Measurements from ENCODE around the gene AGPAT1.

AGPAT1 gene

DNA sequence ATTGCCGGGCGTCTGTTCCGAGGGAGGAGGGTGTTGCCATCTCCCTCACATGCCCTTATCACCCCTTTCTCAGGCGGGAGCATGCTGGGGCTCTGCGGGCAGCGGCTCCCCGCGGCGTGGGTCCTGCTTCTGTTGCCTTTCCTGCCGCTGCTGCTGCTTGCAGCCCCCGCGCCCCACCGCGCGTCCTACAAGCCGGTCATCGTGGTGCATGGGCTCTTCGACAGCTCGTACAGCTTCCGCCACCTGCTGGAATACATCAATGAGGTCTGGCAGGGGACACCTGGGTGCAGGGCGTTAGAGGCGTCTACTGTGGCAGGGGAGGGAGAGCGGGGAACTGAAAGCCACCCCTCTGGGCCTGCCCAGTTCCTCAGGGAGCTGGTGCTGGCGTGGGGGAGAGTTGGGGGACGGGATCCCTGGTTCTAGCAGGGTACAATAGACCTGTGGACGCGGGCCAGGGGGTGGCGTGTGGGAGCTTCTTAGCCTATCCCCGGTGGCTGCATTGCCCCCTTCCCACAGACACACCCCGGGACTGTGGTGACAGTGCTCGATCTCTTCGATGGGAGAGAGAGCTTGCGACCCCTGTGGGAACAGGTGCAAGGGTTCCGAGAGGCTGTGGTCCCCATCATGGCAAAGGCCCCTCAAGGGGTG, 21.2 kb downstream of the AGPAT1 start:
- H3K9me3 Mint-ChIP-seq, result no peaks in the 10 kb centered on the region
- peaks cover 49% of the 10 kb centered on the region for H3K4me1 Mint-ChIP-seq (ENCODE audit: low read depth)
- DNase-seq, result peak; percentile 75
- H3K36me3 Mint-ChIP-seq (ENCODE audit: low read depth), result peaks cover 41% of the 10 kb centered on the region
- peaks cover 14% of the 10 kb centered on the region for H3K27me3 Mint-ChIP-seq
- peak overlapping the region; percentile 96 for H3K27ac Mint-ChIP-seq
- peak overlapping the region; percentile 94 for H3K4me3 Mint-ChIP-seq

DNA sequence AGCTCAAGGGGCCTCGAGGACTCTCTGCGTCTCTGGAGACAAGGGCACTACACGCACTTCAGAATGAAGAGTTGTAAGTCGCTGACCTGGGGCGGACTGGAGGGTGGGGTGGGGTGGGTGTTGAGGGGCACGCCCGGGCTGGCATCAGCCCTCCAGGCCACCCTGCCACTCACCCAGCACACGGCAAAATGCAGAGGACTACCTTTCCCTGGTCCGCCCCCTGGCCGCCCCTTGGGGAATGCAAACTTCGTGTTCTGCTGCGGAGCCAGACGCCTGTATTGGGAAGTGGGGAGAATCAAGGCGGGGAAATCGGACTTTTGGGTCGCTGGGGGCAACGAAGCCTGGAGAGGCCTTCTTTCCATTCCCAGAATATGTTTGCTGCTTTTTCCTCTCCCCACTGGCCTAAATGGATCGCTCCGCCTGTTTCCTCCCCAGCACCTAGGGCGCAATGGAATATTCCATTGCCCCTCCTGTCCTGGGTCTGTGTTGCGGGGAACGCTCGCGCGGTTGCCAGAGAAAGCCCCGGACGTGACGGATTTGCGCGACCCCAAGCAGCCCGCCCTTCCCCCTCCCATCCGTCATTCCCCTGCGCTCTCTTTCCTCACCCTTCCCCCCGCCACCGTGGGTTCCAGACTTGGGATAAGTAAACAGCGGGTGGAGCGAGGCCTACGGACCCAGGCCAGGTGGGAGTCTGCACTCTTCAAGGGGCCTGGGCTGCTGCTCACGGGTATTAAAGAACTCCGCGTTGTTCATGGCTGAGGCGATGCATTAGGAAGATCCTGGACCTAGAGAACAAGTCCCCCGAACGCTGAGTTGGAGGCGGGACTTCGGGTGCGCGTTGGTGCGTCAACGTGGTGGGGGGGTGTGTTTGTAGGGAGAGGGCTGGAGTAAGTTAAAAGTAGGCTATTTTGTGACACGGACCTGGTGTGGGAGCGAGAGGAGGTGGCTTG, 22.0 kb downstream of the AGPAT1 start, which contains the start of gene PPT2:
Gene PPT2, plus strand, starts transcription at position 578 of the 950 bp plus-strand sequence. CDS start 454 bp downstream, outside the sequence.
- Mint-ChIP-seq H3K27me3 (peaks cover 18% of the 10 kb centered on the region), H3K36me3 (ENCODE audit: low read depth) (peaks cover 38% of the 10 kb centered on the region), H3K27ac (peak within 1 kb of the TSS; percentile 96), H3K4me1 (ENCODE audit: low read depth) (peaks cover 52% of the 10 kb centered on the region), H3K9me3 (no peaks in the 10 kb centered on the region), H3K4me3 (peak within 1 kb of the TSS; percentile 94)
- peak; percentile 86 for DNase-seq

DNA sequence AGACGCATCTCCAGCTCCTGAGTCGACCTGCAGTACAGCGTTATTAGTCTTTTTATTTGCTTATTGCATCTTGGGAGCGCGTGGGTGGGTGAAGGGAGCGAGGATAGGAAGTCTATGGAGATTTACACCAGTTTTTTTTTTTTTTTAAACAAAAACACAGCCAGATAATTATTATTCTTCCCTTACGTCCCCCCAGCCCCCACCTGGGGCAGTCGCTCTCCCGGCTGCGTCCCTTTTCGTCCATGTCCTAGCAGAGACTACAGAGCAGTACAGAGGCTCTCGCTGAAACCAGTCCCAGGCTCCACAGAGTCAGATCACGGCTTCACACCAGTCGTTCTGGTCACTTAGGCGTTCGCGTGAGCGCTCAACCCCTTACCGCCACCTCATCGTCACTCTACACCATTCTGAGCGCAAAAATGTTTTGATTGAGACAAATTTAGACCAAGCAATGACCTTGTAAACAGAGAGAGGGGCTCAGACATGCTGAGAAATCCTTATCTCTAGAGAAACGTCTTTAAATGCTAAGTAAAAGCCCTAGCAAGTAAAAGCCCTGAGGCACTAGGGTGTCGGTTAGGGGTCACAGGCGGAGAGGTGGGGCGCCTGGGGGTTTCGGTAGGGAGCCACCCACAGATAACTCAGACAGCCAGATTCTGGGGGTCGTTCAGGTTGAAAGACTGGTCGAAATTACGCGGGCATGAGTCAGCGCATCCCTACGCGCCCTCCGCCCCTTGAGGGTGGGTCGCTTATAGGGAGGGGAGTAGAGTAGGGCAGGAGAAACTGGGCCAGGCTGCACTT, 22.9 kb downstream of the AGPAT1 start:
- H3K4me1 Mint-ChIP-seq (ENCODE audit: low read depth), result peaks cover 61% of the 10 kb centered on the region
- peak overlapping the region; percentile 94 for H3K4me3 Mint-ChIP-seq
- no peak for DNase-seq
- peaks cover 30% of the 10 kb centered on the region for H3K36me3 Mint-ChIP-seq (ENCODE audit: low read depth)
- peak overlapping the region; percentile 96 for H3K27ac Mint-ChIP-seq
- H3K9me3 Mint-ChIP-seq, result no peaks in the 10 kb centered on the region
- H3K27me3 Mint-ChIP-seq, result peaks cover 27% of the 10 kb centered on the region

DNA sequence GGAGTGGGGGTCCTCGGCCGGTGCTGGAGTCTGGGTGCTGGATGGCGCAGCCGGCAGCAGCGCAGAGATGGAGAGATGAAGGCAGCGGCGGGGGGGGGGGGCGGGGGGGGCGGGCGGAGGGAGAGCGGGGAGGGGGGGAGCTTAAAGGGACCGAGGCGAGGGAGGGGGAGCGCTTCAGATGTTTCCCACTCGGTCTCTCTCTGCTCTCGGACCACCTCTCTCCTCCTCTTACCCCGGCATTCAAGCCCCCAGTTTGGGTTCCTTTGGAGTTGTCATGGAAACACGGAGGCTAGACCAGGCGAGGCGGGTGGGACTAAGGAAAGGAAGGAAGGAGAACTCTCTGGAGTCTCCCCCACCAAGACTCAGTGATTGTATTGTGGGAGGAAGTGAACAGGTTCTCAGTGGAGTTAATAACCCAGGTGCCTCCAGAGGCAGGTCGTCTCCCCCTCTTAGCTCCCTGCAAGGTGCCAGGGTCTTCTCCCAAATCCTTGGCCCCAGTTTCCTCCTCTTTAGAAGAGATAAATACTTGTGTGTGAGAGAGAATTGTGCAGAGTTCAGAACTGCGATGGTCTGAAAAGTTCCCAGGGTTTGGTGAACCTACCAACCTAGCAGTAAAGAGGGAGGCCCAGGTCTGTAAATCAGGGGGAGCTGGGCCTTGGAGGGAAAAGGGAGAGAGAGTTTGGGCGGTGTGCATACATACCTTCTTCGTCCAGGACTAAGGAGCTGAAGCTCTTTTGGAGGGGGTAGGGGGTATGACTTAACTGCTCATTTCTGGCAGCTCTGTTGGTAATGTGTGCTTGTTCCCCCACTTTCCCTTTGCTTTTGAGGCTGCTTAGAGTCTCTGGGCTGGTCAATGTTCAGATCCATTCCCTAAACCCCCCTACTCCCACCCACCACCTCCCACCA, 23.8 kb downstream of the AGPAT1 start, which contains the start of gene PRRT1:
Gene PRRT1, minus strand, starts transcription at position 77 of the 906 bp plus-strand sequence. CDS start 112 bp downstream, outside the sequence.
- Mint-ChIP-seq H3K36me3 (ENCODE audit: low read depth) (peaks cover 23% of the 10 kb centered on the region), H3K27me3 (peaks cover 28% of the 10 kb centered on the region), H3K4me3 (peak within 1 kb of the TSS; percentile 94), H3K27ac (no peak within 1 kb of the TSS), H3K9me3 (no peaks in the 10 kb centered on the region), H3K4me1 (ENCODE audit: low read depth) (peaks cover 62% of the 10 kb centered on the region)
- DNase-seq, result no peak

DNA sequence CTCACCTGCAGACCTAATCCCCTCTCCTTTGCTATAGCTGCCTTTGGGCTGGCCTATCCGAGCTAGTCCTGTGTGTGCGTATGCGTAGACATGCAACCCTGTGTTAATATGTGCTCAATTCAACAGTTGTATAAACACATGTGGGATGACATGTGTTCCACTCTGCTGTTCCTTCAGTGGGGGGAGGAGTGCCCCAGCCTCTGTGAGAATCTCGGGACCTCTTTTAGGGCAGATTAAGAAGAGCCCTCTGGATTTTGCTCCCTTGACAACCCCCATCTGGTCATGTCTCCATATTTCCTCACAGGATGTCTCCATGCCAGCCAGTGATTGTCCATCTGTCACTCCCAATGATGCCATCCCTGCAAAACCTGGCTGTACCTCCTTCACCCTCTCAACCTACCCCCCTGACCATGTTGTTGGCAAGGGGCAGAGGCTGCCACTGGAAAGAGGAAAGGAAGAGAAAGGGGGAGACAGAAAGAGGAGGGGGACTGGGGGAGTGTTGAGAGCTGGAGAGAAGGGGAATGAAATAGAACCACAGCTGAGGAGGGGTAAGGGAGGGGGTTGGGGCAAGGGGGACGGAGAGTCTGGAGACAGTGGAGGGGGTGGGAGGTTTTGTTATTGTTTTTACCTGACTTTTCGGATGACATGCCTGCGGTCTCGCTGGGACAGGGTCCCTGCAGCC, 24.6 kb downstream of the AGPAT1 start:
- peaks cover 16% of the 10 kb centered on the region for H3K36me3 Mint-ChIP-seq (ENCODE audit: low read depth)
- peaks cover 28% of the 10 kb centered on the region for H3K27me3 Mint-ChIP-seq

DNA sequence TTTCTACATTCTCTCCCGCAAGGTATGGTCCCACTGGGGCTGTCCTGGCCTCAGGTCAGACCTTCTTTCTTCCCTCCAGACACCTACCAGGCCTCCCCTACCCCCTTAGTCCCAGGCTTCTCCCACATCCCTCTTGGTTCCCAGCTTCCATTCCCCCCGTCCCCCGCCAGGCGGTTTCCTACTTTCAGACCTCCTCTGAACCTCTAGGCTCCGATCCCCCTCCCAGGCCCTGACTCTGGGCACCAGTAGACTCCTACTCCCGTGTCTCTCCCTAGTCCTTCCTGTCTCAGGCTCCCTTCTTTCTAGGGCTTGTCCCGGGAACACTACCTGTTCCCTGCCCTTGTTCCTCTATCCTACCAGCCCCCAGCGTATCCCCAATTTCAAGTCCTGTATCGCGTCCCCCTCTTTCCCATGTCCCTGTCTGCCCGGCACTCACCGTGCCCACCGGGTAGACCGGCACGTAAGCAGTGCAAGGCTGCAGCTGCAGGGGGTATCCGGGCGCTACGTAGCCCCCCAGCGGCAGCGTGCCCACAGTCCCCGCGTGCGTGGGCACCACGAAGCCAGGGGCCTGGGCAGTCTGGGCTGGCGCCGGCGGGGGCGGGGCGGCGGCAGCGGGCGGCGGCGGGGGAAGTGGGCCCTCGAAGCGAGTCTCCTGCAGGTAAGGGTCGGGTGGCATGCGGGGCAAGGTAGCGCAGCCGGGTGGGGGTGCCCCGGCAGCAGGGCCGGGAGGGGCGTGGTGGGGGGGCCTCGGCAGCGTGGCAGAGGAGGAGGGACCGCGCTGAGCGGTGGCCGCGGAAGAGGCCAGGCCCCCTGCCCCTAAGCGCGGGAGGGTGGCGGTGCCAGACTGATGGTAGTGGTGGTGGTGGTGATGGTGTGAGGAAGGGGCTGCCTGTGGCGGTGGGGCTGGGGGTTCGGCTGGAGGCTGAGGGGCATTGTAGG, 25.7 kb downstream of the AGPAT1 start:
- H3K9me3 Mint-ChIP-seq, result no peaks in the 10 kb centered on the region
- no peak overlapping the region for H3K4me3 Mint-ChIP-seq
- H3K4me1 Mint-ChIP-seq (ENCODE audit: low read depth), result peaks cover 57% of the 10 kb centered on the region
- no peak for DNase-seq
- H3K27me3 Mint-ChIP-seq, result peaks cover 28% of the 10 kb centered on the region
- peaks cover 8% of the 10 kb centered on the region for H3K36me3 Mint-ChIP-seq (ENCODE audit: low read depth)
- no peak overlapping the region for H3K27ac Mint-ChIP-seq

More for the DNA sequence above, 24.6 kb downstream of the AGPAT1 start:
- Mint-ChIP-seq H3K4me1 (ENCODE audit: low read depth) (peaks cover 62% of the 10 kb centered on the region), H3K9me3 (no peaks in the 10 kb centered on the region), H3K4me3 (peak overlapping the region; percentile 55), H3K27ac (no peak overlapping the region)
- no peak for DNase-seq

DNA sequence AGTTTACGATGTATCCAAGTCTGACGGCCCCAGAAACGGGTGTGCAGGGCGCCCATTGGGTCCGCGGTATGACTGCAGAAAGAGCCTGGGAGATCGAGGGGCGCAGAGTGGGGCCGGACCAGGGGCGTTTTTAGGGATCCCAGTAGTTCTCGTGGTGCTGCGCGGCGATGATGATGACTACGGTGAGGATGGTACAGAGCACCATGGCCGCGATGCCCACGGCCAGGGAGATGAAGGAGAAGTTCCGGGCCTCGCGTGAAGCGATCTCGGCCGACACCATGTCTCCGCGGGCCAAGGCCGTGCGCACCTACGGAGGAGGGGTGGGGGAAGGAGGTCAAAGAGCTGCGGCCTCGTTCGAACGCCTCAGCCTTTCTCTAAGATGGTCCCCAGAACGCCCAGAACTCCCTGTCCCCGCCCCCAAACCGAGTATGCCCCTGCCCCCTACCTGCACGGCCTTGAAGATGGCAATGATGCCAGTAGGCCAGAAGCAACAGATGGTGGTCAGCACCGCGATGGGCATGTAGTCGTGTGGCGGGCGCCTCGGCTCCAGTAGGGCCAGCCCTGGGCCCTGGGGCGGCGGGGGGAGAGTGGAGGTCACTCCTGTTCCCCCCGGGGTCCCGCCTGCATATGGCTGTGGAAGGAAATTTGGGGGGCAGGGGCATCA, 26.7 kb downstream of the AGPAT1 start:
- Mint-ChIP-seq H3K36me3 (ENCODE audit: low read depth) (peaks cover 3% of the 10 kb centered on the region), H3K4me1 (ENCODE audit: low read depth) (peaks cover 49% of the 10 kb centered on the region), H3K27me3 (peaks cover 28% of the 10 kb centered on the region), H3K4me3 (peak overlapping the region; percentile 71), H3K27ac (peak overlapping the region; percentile 24), H3K9me3 (no peaks in the 10 kb centered on the region)
- no peak for DNase-seq

DNA sequence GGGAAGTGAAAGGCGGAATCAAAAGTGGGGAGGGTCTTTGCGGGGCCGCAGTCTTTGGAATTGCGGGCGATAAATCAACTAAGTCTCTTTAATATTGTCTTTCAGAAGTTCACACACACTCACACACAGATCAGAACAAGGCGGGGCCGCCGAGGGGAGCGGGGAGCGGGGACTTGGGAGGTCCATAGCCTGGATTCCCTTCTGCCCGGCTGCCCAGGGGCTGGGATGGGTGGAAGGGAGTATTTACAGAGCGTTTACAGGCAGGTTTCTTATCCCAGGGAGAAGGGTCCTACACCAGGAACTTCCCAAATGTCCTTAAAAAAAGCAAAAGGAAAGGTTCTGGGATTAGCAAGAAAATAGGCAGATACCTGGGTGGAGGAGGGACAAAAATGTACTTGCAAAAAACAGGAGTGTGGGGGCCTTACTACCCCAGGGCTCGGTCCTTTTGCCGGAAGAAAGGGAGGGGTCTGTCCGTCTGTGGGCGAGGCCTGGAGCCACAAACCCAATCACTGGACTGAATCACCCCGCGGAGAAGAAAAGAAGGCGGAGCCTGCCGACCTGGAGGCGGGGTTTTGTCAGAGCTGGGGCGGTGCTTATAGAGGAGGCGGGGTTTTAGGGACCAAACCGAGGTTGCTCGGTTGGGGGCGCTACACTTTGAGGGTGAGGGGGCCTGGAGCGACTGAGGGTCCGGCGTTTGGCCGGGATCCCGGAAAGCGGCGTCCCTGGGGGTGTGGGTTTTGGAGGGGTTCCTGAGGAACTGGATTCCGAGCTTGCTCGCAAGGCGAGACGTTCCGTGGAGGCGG, 27.4 kb downstream of the AGPAT1 start:
- H3K9me3 Mint-ChIP-seq, result no peaks in the 10 kb centered on the region
- H3K36me3 Mint-ChIP-seq (ENCODE audit: low read depth), result no peaks in the 10 kb centered on the region
- H3K4me1 Mint-ChIP-seq (ENCODE audit: low read depth), result peaks cover 43% of the 10 kb centered on the region
- H3K27me3 Mint-ChIP-seq, result peaks cover 28% of the 10 kb centered on the region
- peak overlapping the region; percentile 24 for H3K27ac Mint-ChIP-seq
- peak; percentile 86 for DNase-seq
- H3K4me3 Mint-ChIP-seq, result peak overlapping the region; percentile 71

DNA sequence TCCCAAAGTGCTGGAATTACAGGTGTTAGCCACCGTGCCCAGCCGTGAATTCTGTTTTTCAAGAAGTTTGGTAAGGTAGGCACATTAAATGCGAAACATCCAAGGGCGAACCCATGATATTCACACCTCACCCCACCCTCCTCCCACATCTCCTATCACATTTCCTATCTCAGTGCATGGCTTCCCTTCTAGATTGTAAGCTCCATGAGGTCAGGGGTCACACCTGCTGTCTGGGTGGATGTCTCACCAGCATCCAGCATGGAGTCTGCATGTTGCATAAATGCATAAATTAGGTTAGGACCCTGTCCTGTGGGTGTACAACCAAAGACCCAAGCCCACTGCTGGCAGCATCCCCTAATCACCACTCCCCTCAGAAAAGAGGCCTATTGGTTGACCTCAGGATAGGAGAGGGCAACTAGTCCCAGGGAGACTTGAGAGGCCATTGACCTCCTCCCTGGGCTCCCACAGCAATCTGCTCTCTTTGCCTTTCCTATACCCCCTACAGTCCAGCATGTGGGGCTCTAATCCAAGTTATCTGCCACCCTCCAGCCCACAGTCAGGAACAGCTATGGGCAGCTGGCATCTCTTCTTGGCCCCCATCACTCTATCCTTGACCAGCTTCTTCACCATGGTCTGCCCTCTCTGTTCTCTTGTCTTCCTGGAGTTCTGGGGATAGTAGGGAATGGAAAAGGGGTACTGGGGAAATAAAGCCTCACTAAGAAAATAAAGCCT, 28.3 kb downstream of the AGPAT1 start:
- no peak overlapping the region for H3K27ac Mint-ChIP-seq
- peaks cover 35% of the 10 kb centered on the region for H3K4me1 Mint-ChIP-seq (ENCODE audit: low read depth)
- no peak for DNase-seq
- no peak overlapping the region for H3K4me3 Mint-ChIP-seq
- H3K36me3 Mint-ChIP-seq (ENCODE audit: low read depth), result no peaks in the 10 kb centered on the region
- H3K27me3 Mint-ChIP-seq, result peaks cover 28% of the 10 kb centered on the region
- no peaks in the 10 kb centered on the region for H3K9me3 Mint-ChIP-seq

DNA sequence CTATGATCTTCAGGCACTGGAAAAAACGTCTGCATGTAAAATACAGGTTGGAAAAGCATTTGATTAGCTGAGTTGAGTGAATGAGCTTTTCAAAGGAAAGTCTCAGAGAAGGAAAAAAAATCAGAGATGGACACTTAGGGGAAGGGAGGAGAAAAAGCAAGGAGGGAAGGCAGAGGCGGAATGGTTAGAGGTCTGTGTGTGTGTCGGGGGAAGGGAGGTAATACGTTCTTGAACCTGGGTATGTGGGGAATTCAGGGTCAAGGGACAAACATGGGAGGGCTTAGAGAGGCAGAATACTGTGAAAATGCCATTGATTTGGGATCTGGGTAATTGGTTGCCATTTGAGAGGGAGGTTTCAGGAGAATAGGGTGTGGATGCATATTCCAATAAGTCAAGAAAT, 29.2 kb downstream of the AGPAT1 start:
- no peak overlapping the region for H3K27ac Mint-ChIP-seq
- H3K27me3 Mint-ChIP-seq, result peaks cover 28% of the 10 kb centered on the region
- peaks cover 27% of the 10 kb centered on the region for H3K4me1 Mint-ChIP-seq (ENCODE audit: low read depth)
- H3K9me3 Mint-ChIP-seq, result no peaks in the 10 kb centered on the region
- no peak overlapping the region for H3K4me3 Mint-ChIP-seq
- DNase-seq, result no peak
- no peaks in the 10 kb centered on the region for H3K36me3 Mint-ChIP-seq (ENCODE audit: low read depth)

DNA sequence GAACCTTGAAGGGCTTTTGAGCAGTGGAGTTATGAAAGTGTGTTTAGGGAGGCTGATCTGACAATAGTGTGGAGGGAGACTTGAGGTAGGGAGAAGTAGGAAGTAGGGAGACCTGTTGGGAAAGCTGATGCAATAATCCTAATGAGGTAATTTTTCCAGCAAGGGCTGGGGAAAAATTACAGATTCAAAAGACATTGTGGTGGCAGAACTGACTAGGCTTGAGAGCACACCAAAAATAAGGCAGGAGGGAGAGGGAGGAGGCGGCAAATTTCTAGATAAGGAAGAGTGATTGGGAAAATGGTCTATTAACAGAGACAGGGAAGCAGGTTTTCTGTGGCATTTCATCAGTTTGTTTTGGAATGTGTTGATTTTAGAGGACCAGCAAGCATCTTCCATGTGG, 29.6 kb downstream of the AGPAT1 start:
- Mint-ChIP-seq H3K27me3 (peaks cover 26% of the 10 kb centered on the region), H3K36me3 (ENCODE audit: low read depth) (no peaks in the 10 kb centered on the region), H3K9me3 (no peaks in the 10 kb centered on the region), H3K4me3 (no peak overlapping the region), H3K27ac (no peak overlapping the region), H3K4me1 (ENCODE audit: low read depth) (peaks cover 25% of the 10 kb centered on the region)
- DNase-seq, result no peak

Measured in activated T-cell treated with anti-CD3 and anti-CD28 coated beads, Interleukin-2, amount 50 U/mL, for 24 hours (primary cell).